Measurements from ENCODE around the gene OR2C1.

GRCh38 chr16:3356118-3356517 is 429 bp downstream of the OR2C1 start:
- no peak for TF ChIP-seq POLR2AphosphoS5 (IDR thresholded peaks at IDR 0.05; ENCODE audit: low read depth, low read length)
- no peak for TF ChIP-seq CTCF (IDR thresholded peaks at IDR 0.05 in 2 of 3, conservative IDR thresholded peaks at IDR 0.05 in 1 of 3; ENCODE audit: borderline replicate concordance in 1 of 3, insufficient read depth in 1 of 3, low read depth in 2 of 3, low read length in 2 of 3)
- TF ChIP-seq SP1 (IDR thresholded peaks at IDR 0.05; ENCODE audit: low read depth): no peak
- TF ChIP-seq, protein P1, sequence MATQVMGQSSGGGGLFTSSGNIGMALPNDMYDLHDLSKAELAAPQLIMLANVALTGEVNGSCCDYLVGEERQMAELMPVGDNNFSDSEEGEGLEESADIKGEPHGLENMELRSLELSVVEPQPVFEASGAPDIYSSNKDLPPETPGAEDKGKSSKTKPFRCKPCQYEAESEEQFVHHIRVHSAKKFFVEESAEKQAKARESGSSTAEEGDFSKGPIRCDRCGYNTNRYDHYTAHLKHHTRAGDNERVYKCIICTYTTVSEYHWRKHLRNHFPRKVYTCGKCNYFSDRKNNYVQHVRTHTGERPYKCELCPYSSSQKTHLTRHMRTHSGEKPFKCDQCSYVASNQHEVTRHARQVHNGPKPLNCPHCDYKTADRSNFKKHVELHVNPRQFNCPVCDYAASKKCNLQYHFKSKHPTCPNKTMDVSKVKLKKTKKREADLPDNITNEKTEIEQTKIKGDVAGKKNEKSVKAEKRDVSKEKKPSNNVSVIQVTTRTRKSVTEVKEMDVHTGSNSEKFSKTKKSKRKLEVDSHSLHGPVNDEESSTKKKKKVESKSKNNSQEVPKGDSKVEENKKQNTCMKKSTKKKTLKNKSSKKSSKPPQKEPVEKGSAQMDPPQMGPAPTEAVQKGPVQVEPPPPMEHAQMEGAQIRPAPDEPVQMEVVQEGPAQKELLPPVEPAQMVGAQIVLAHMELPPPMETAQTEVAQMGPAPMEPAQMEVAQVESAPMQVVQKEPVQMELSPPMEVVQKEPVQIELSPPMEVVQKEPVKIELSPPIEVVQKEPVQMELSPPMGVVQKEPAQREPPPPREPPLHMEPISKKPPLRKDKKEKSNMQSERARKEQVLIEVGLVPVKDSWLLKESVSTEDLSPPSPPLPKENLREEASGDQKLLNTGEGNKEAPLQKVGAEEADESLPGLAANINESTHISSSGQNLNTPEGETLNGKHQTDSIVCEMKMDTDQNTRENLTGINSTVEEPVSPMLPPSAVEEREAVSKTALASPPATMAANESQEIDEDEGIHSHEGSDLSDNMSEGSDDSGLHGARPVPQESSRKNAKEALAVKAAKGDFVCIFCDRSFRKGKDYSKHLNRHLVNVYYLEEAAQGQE (IDR thresholded peaks at IDR 0.05; ENCODE audit: low read depth): no peak
- TF ChIP-seq POLR2A (IDR thresholded peaks at IDR 0.05; ENCODE audit: borderline replicate concordance, extremely low read depth, insufficient read depth, insufficient read length): no peak
- no peak for TF ChIP-seq EZH2 (IDR thresholded peaks at IDR 0.05)
- no peak for TF ChIP-seq MAX (IDR thresholded peaks at IDR 0.05)
